Suprapubic skin (tissue), 4 donors: Measurements from ENCODE around the gene ISL1. TPM values are rescaled to one million over a fixed set of nuclear protein-coding genes. Genes with fewer than 3 reads are reported as not detected.
A peak's percentile ranks its signal among the peaks of the same experiment; 100 is the strongest.

ENCODE experiments used
- DNase-seq, 2 donors: peaks; one replicate each; pipeline ENCODE4 v3.0.0-alpha.2; 2019; ENCODE audit warnings: low spot score in 2 of 2
- H3K27ac ChIP-seq: fragments of 200-600 bp; sonication (generic); one replicate; pipeline ENCODE4 v1.5.1; 2019
- H3K27me3 ChIP-seq: fragments of 200-600 bp; sonication (generic); one replicate; pipeline ENCODE4 v1.5.1; 2019
- H3K36me3 ChIP-seq: fragments of 200-600 bp; sonication (generic); one replicate; pipeline ENCODE4 v1.5.1; 2019
- H3K4me1 ChIP-seq: fragments of 200-600 bp; sonication (generic); one replicate; pipeline ENCODE4 v1.5.1; 2019
- H3K4me3 ChIP-seq: fragments of 200-600 bp; sonication (generic); one replicate; pipeline ENCODE4 v1.5.1; 2019; ENCODE audit warnings: mild to moderate bottlenecking
- H3K9me3 ChIP-seq: fragments of 200-600 bp; sonication (generic); one replicate; pipeline ENCODE4 v1.5.1; 2019
- EP300 ChIP-seq: sonication (generic); formaldehyde crosslinking; IDR thresholded peaks from one replicate; pipeline ENCODE4 v1.6.1; 2017; ENCODE audit warnings: antibody characterized with exemption
- POLR2A ChIP-seq, 2 donors: fragments of 450-650 bp; IDR thresholded peaks; one replicate each; pipeline ENCODE4 v1.6.1; 2017; ENCODE audit warnings: antibody characterized with exemption in 2 of 2, mild to moderate bottlenecking in 2 of 2, moderate library complexity in 2 of 2
- POLR2AphosphoS5 ChIP-seq, 3 donors: sonication (generic); formaldehyde crosslinking; IDR thresholded peaks; one replicate each; pipeline ENCODE4 v1.6.1; 2017; ENCODE audit warnings: antibody characterized with exemption in 3 of 3
- WGBS: methylation state at CpG from one replicate; pipeline ENCODE4 v1.1.5; 2018; 5-methylcytosine and 5-hydroxymethylcytosine counted together
- total RNA-seq, 4 donors: library from RNA; depleted of rRNA; stranded (reverse); fragments of >200 nt; gene quantifications; one replicate each; pipeline ENCODE4 v1.1.0, GENCODE V29; 2016
- TF ChIP-seq, protein P1 (sequence below), 2 donors: fragments of 200-600 bp in 1 of 2; fragments of 450-650 bp in 1 of 2; sonication (generic) in 1 of 2; IDR thresholded peaks; one replicate each; pipeline ENCODE4 v1.5.1; 2016 to 2019; ENCODE audit warnings: antibody characterized with exemption in 2 of 2, mild to moderate bottlenecking in 1 of 2, moderate library complexity in 1 of 2

Gene ISL1
- total RNA-seq, 4 donors from 2014 or later: 1.1 to 3.3 (median 1.6) TPM; not detected in 1

DNA sequence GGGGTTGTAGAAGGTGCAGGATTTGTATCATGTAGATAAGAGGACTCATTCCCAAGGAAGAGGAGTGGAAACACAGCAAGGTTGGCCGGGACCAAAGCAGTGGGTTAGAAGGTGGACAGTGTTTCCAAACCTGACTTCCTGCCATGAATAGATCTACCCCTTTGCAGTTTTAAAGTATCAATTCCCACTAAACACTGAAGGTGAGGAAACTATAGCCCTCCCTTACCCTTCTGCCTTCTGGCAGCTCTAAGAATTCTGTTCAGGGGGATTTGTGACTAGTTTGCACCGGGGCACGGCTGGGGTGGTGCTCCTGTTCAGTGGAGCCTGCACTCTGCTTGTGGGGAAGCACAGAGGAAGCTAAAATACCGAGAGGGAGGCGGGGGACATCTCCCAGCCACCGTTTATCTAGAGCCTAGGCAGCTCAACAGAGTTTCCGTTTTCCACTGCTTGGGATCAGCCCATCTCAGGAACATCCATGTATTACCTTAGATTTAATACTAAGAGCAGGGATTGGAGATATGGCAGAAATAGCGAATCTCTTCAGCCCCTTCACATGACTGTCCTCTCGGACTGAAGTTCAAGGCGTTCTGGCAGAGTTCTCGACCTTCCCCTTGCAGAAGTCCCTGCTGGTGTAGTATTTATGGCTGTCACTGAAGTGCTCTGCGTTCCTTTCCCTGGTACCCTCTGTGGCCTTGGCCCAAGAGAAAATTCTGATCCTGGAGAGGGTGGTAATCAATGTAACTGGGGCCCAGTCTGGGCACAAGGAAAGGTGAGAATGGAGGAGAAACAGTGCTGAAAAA is 5.4 kb downstream of the ISL1 start:
- Histone ChIP-seq H3K27ac (no peak overlapping the region), H3K27me3 (peaks cover 94% of the 10 kb centered on the region), H3K9me3 (no peaks in the 10 kb centered on the region), H3K36me3 (no peaks in the 10 kb centered on the region), H3K4me1 (peaks cover 33% of the 10 kb centered on the region), H3K4me3 (peak overlapping the region; percentile 30)
- TF ChIP-seq POLR2A (IDR thresholded peaks at IDR 0.05) (no peak), EP300 (no peak), POLR2AphosphoS5 (IDR thresholded peaks at IDR 0.05) (no peak)
- TF ChIP-seq, protein P1, sequence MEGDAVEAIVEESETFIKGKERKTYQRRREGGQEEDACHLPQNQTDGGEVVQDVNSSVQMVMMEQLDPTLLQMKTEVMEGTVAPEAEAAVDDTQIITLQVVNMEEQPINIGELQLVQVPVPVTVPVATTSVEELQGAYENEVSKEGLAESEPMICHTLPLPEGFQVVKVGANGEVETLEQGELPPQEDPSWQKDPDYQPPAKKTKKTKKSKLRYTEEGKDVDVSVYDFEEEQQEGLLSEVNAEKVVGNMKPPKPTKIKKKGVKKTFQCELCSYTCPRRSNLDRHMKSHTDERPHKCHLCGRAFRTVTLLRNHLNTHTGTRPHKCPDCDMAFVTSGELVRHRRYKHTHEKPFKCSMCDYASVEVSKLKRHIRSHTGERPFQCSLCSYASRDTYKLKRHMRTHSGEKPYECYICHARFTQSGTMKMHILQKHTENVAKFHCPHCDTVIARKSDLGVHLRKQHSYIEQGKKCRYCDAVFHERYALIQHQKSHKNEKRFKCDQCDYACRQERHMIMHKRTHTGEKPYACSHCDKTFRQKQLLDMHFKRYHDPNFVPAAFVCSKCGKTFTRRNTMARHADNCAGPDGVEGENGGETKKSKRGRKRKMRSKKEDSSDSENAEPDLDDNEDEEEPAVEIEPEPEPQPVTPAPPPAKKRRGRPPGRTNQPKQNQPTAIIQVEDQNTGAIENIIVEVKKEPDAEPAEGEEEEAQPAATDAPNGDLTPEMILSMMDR (IDR thresholded peaks at IDR 0.05): no peak
- no peak for DNase-seq
- 53% methylated on average over 12 of the region's 12 CpGs for WGBS

DNA sequence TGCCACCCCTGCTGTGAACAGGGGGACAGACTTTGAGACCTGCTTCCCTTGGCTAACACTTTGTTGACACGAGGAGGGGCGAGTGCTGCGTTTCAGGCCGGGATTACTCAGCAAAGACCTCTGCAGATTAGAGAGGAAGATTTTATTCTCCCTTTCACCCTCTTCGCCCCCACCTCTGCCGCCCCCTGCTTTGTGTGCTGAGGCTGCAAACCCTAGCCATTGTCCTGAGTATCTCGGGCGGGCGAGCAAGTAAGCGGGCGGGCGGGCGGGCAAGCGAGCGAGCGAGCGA is 6.0 kb downstream of the ISL1 start:
- no peak for DNase-seq
- 21% methylated on average over 6 of the region's 17 CpGs for WGBS
- Histone ChIP-seq H3K4me1 (peaks cover 28% of the 10 kb centered on the region), H3K9me3 (no peaks in the 10 kb centered on the region), H3K27ac (no peak overlapping the region), H3K4me3 (peak overlapping the region; percentile 30), H3K36me3 (no peaks in the 10 kb centered on the region), H3K27me3 (peaks cover 94% of the 10 kb centered on the region)
- TF ChIP-seq POLR2A (IDR thresholded peaks at IDR 0.05) (no peak), POLR2AphosphoS5 (IDR thresholded peaks at IDR 0.05) (no peak), EP300 (no peak)
- TF ChIP-seq, protein P1 (IDR thresholded peaks at IDR 0.05): no peak

DNA sequence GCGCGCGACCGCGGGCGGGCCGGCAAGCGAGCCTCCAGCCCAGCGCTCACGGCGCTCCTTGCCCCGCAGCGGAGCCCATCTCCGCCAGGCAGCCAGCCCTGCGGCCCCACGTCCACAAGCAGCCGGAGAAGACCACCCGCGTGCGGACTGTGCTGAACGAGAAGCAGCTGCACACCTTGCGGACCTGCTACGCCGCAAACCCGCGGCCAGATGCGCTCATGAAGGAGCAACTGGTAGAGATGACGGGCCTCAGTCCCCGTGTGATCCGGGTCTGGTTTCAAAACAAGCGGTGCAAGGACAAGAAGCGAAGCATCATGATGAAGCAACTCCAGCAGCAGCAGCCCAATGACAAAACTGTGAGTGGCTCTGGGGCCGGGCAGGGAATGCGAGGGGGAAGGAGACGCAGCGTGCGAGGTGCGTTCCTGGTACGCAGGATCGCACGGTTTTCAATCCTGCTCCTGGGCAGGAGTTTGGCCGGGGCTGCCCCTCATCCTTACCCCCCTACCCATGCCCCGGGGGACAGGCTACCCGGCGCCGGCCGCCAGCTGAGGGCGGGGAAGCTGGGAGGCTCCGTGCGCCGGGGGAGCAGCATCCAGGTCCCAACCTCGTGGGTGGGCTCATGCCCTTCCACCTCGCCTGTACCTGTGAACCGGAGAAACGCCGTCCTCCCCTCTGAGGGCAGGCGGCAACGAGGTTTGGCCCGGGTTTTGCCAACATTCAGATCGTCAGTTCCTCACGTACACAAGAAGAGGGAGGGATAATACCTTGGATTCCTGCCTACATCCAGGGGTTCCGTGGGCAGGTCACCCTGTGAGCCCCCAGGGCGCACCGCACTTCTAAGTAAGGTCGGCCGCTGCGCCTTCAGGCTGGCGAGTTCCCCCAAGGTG is 6.6 kb downstream of the ISL1 start:
- 31% methylated on average over 35 of the region's 68 CpGs for WGBS
- Histone ChIP-seq H3K4me1 (peaks cover 26% of the 10 kb centered on the region), H3K27me3 (peaks cover 94% of the 10 kb centered on the region), H3K36me3 (no peaks in the 10 kb centered on the region), H3K4me3 (peak overlapping the region; percentile 30), H3K9me3 (no peaks in the 10 kb centered on the region), H3K27ac (no peak overlapping the region)
- no peak for DNase-seq
- TF ChIP-seq EP300 (no peak), POLR2AphosphoS5 (IDR thresholded peaks at IDR 0.05) (no peak), POLR2A (IDR thresholded peaks at IDR 0.05) (no peak)
- TF ChIP-seq, protein P1 (IDR thresholded peaks at IDR 0.05): no peak

DNA sequence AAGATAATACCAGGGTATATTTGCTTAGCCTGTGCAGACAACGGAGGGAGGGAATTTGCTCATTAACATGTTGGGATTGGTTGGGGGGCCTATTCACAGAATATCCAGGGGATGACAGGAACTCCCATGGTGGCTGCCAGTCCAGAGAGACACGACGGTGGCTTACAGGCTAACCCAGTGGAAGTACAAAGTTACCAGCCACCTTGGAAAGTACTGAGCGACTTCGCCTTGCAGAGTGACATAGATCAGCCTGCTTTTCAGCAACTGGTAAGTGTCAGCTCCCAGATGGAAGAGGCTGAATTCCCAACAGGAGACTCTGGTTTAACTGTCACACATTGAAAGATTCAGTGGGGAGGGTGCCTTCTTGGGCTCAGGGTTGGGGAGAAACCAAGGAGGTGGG is 7.9 kb downstream of the ISL1 start:
- Histone ChIP-seq H3K27ac (no peak overlapping the region), H3K4me1 (peaks cover 26% of the 10 kb centered on the region), H3K27me3 (peaks cover 94% of the 10 kb centered on the region), H3K36me3 (no peaks in the 10 kb centered on the region), H3K4me3 (no peak overlapping the region), H3K9me3 (no peaks in the 10 kb centered on the region)
- 34% methylated on average over 5 of the region's 5 CpGs for WGBS
- TF ChIP-seq POLR2AphosphoS5 (IDR thresholded peaks at IDR 0.05) (no peak), EP300 (no peak), POLR2A (IDR thresholded peaks at IDR 0.05) (no peak)
- TF ChIP-seq, protein P1 (IDR thresholded peaks at IDR 0.05): no peak
- DNase-seq: no peak

DNA sequence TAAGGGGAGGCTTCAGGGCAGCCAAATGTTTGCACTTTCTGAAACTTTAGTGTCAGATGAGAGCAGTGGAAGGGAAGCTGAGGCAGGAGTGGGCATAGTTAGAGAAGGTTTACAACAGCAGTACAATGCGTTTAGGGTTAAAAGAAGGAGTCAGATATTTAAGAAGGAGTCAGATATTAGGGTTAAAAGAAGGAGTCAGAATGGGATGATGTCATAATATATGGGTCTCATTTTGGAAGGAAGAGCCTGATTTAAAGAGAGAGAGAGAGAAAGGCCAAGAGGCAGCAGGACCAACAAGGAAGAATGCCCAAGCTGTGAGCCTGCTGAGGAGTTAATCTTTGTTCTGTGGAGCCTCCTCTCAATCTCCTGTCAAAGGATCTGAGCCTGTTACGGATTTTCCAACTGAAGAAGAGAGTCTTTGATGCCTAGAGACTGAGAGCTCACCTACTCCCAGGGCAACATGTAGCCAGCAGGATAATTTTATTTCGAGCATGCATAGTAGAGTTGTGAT is 9.5 kb downstream of the ISL1 start:
- peaks cover 15% of the 10 kb centered on the region for H3K4me1 ChIP-seq
- 52% methylated on average over 3 of the region's 3 CpGs for WGBS
- peaks cover 90% of the 10 kb centered on the region for H3K27me3 ChIP-seq

More for the DNA sequence above, 9.5 kb downstream of the ISL1 start:
- no peak overlapping the region for H3K27ac ChIP-seq
- no peaks in the 10 kb centered on the region for H3K9me3 ChIP-seq
- TF ChIP-seq EP300: no peak
- no peak for TF ChIP-seq POLR2A (IDR thresholded peaks at IDR 0.05)
- TF ChIP-seq, protein P1 (IDR thresholded peaks at IDR 0.05): no peak
- no peak overlapping the region for H3K4me3 ChIP-seq
- no peaks in the 10 kb centered on the region for H3K36me3 ChIP-seq
- DNase-seq: no peak
